HG03354 (cell line): ENCODE data around the gene JMY.
"Not testable (repeated sequence)": the region's sequence is repeated elsewhere in the genome, so short reads cannot be mapped to it uniquely, and the experiment has no call there.

Source experiments
- ATAC-seq: cut with Tn5 transposase; IDR thresholded peaks from one replicate; pipeline ENCODE4 v1.9.1; 2021; ENCODE audit warnings: mild to moderate bottlenecking; ENCODE audit not compliant: unreplicated experiment, poor library complexity, severe bottlenecking

JMY gene

GRCh38 chr5:79236362-79236969 lies 535 bp downstream of the JMY start:
- peak; percentile 28 for ATAC-seq

DNA sequence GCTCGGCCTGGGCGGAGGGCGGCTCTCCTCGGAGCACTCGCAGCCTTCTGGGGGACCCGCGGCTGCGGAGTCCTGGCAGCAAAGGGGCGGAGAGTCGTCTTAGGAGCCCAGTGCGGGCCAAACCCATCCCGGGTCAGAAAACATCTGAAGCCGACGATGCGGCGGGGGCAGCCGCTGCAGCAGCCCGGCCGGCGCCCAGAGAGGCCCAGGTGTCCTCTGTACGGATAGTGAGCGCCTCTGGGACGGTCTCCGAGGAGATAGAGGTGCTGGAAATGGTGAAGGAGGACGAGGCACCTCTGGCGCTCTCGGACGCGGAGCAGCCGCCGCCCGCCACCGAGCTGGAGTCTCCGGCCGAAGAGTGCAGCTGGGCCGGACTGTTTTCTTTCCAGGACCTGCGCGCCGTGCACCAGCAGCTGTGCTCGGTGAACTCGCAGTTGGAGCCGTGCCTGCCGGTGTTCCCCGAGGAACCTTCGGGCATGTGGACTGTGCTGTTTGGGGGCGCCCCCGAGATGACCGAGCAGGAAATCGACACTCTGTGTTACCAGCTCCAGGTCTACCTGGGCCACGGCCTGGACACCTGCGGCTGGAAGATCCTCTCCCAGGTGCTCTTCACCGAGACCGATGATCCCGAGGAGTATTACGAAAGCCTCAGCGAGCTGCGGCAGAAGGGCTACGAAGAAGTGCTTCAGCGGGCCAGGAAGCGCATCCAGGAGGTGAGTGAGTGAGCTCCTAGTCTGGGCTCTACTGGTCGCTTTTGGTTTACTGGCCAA lies 1.2 kb downstream of the JMY start:
- peak; percentile 28 for ATAC-seq

DNA sequence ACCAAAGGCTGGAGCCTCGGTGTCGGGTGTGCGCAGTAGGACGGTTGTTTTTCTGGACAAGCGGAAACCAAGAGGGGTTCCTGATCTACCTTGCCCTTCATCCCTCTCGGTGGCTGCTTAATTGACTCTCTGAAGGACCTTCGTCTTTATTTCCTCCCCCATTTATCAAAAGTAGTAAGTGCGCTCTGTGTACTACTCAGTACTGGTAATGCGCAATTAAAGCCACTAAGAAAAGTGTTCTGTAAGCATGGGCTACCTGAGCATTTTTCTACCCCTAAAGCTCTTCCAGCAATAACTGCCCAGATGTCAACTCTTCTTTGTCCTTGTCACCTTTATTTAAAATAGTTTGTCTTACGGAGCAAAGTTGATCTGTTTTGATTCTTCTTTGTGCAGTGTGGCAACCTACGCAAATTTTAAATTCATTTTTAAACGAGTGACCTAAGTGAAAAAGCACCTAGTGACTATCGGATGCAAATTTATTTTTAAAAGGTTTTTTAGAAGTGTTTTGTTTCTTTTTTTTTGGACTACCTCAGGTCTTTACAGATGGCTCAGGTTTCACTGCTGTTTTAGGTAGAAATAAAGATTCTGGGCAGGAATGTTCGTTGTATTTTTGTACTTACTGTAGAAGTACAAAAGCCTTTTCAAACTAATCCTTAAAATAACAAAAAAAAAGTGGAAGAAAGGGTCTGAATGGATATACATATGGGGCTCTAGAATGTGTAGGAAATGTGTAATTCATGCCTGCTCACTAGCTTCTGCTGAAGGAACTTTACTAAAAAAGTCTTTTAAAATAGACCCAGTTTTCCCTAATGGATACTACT lies 2.0 kb downstream of the JMY start:
- no peak for ATAC-seq

- no peak for ATAC-seq
These were observed 4.6 kb downstream of the JMY start for GRCh38 chr5:79240561-79240960.

DNA sequence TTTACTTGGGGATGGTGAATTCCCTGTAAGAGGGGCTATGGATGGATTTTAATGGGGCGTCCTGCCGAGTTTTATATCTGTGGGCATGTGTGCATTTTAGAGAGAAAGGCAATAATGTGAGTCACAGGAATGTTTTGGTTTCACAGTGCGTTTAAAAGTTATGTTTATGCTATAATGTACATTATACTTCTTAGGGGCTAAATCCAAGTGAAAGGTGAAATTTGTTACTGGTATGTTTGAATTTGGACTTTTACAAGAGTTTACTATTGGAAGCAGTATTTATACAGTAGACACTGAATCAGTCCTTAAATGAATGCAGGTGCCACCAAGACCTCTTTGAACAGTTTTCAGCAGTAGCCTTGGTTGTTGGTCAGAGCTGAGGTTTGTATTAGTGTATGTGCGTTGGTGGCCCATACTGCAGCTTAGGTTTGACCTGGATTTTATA lies 5.6 kb downstream of the JMY start:
- ATAC-seq = no peak

GRCh38 chr5:79242242-79243039 lies 6.5 kb downstream of the JMY start:
- ATAC-seq = no peak

GRCh38 chr5:79243224-79243623 lies 7.3 kb downstream of the JMY start:
- no peak for ATAC-seq

- ATAC-seq = not testable (repeated sequence)
These were observed 18.1 kb downstream of the JMY start for GRCh38 chr5:79254067-79254466.

- ATAC-seq = peak; percentile 41
These were observed 20.0 kb downstream of the JMY start for GRCh38 chr5:79255786-79256557.

- ATAC-seq = no peak
These were observed 20.6 kb downstream of the JMY start for GRCh38 chr5:79256563-79256962.

GRCh38 chr5:79257314-79257713 lies 21.4 kb downstream of the JMY start:
- ATAC-seq = no peak

GRCh38 chr5:79258801-79259200 lies 22.9 kb downstream of the JMY start:
- ATAC-seq = no peak

DNA sequence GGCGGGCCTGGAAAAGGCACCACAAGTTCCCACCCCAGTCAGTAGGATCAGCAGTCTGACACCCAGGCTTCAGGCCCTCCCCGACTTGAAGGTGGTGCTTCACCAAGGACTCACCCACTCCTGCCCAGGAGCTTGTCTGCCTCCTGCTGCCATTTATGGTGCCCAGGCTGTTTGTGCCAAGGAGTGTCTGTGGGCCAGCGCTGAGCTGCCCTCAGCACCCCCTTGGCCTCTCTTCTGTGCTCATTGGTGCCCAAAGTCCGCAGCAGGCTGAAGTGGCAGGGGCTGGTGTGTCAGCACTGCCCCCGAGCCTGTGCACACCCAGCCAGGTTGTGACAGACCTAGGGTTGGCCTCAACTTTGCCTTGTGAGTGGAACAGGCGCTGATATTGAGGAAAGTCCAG lies 23.5 kb downstream of the JMY start:
- no peak for ATAC-seq

- ATAC-seq = no peak
These were observed 23.9 kb downstream of the JMY start for GRCh38 chr5:79259810-79260209.

- no peak for ATAC-seq
These were observed 26.0 kb downstream of the JMY start for GRCh38 chr5:79261897-79262296.

DNA sequence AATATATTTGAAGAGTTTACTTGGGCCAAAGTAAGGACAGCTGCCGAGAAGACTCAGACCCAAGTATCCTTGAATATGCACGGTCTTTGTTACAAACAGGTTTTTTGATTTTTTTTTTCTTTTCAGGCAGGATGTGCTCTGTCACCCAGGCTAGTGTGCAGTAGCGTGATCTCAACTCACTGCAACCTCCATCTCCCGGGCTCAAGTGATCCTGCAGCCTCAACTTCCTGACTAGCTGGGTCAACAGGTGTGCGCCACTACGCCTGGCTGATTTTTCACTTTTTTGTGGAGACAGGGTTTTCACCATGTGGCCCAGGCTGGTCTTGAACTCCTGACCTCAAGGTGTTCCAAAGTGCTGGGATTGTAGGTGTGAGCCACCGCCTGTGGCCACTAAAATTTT lies 27.4 kb downstream of the JMY start:
- no peak for ATAC-seq

DNA sequence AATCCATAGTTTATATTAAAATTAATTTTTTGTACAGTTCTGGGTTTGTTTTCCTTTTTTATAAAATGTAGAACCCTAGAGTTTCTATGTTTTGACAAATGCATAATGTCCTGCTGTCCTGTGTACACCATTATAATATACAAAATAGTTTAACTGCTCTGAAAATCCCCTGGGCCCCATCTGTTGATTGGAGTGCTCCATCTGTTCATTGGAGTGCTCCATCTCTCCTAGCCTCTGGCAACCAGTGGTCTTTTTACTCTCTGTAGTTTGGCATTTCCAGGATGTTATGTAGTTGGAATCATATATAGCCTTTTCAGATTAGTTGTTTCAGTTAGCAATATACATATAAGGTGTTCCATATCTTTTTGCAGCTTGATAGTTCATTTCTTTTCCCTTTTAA lies 31.2 kb downstream of the JMY start:
- no peak for ATAC-seq

DNA sequence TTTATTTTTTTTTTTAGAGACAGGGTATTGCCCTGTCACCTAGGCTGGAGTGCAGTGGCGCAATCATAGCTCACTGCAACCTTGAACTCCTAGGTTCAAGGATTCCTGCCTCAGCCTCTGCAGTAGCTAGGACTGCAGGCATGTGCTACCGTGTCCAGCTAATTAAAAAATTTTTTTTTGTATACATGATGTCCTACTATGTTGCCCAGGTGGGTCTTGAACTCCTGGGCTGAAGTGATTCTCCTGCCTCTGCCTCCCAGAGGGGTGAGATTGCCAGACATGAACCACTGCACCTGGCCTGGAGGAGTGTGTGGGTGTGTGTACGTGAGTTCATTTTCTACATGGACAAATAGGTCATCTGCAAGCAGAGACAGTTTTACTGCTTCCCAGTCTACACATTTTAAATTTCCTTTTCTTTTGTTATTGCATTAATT lies 33.8 kb downstream of the JMY start:
- no peak for ATAC-seq

- no peak for ATAC-seq
These were observed 37.4 kb downstream of the JMY start for GRCh38 chr5:79273341-79273740.
